Erythroblast (primary cell): ENCODE data around the gene PLA2G2D.
"Not testable (repeated sequence)": the region's sequence is repeated elsewhere in the genome, so short reads cannot be mapped to it uniquely, and the experiment has no call there.

Source experiments
- GATA1 ChIP-seq: IDR thresholded peaks from 2 replicates; pipeline ENCODE4 v1.6.1; 2011; ENCODE audit warnings: low read depth, mild to moderate bottlenecking, control low read depth, low read length, moderate library complexity
- POLR2A ChIP-seq: IDR thresholded peaks from 2 replicates; pipeline ENCODE4 v1.6.1; 2011; ENCODE audit warnings: mild to moderate bottlenecking, low read length

DNA sequence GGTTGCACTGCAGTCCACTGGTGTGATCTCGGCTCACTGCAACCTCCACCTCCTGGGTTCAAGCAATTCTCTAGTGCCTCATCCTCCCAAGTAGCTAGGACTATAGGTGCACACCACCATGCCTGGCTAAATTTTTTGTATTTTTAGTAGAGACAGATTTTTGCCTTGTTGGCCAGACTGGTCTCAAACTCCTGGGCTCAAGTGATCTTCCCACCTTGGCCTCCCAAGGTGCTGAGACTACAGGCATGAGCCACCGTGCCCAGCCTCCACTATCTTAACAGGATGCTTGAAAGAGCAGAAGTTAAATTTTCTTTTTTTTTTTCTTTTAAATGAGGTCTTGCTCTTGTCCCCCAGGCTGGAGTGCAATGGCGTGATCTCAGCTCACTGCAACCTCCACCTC, 11.2 kb upstream of the PLA2G2D start:
- not testable (repeated sequence) for TF ChIP-seq POLR2A, GATA1
